Lower lobe of right lung (tissue), 2 donors: ENCODE data around the gene GLI1. TPM values are rescaled to one million over a fixed set of nuclear protein-coding genes. Genes with fewer than 3 reads are reported as not detected.

Source experiments
- ATAC-seq, 2 donors: fragments of 200-7000 bp; cut with Tn5 transposase; one replicate each; pipeline ENCODE4 v1.9.1; 2020 to 2022; ENCODE audit warnings: mild to moderate bottlenecking in 2 of 2, moderate library complexity in 2 of 2
- DNase-seq: peaks from one replicate; pipeline ENCODE4 v3.0.0-alpha.2; 2020
- H3K27ac ChIP-seq: fragments of 200-600 bp; one replicate; pipeline ENCODE4 v1.8.0; 2022
- H3K27me3 ChIP-seq: fragments of 200-600 bp; one replicate; pipeline ENCODE4 v1.8.0; 2022; ENCODE audit warnings: low read depth
- H3K36me3 ChIP-seq: fragments of 200-600 bp; one replicate; pipeline ENCODE4 v1.8.0; 2022; ENCODE audit warnings: mild to moderate bottlenecking
- H3K4me1 ChIP-seq: fragments of 200-600 bp; one replicate; pipeline ENCODE4 v1.8.0; 2022
- H3K4me3 ChIP-seq: fragments of 200-600 bp; one replicate; pipeline ENCODE4 v1.8.0; 2022; ENCODE audit warnings: mild to moderate bottlenecking
- H3K9me3 ChIP-seq: fragments of 200-600 bp; one replicate; pipeline ENCODE4 v1.8.0; 2022
- CTCF ChIP-seq: fragments of 200-600 bp; IDR thresholded peaks from one replicate; pipeline ENCODE4 v1.8.0; 2022; ENCODE audit warnings: antibody characterized with exemption, mild to moderate bottlenecking
- intact Hi-C: fragments of 100-400 bp; cut with DNase I; formaldehyde crosslinking; loops from one replicate; pipeline ENCODE4 v1.11.0; 2022
- total RNA-seq: library from RNA; stranded (reverse); fragmentation: NEBNext Ultra II Directional; extraction: Animal tissue kit (Norgen Biotek cat#: 25700); gene quantifications from one replicate; pipeline ENCODE4 v1.2.1, GENCODE V29; 2021
- donor health status: DM: no; HTN: yes; CAD: no; lungs with severe emphysema.

GLI1 gene
- total RNA-seq, 1 donor from 2014 or later = 0.21 TPM

- Histone ChIP-seq H3K4me1 (no peaks in the 10 kb centered on the region), H3K27ac (no peak overlapping the region), H3K9me3 (no peaks in the 10 kb centered on the region), H3K36me3 (no peaks in the 10 kb centered on the region), H3K4me3 (no peak overlapping the region), H3K27me3 (peaks cover 5% of the 10 kb centered on the region)
- intact Hi-C loops = no loop called here
- no peak for TF ChIP-seq CTCF
- DNase-seq (no peak), ATAC-seq (no peak)
Measured at GRCh38 chr12:57451233-57451778, 8.3 kb upstream of the GLI1 start.

- ATAC-seq (no peak), DNase-seq (no peak)
- Histone ChIP-seq H3K9me3 (no peaks in the 10 kb centered on the region), H3K27me3 (peaks cover 5% of the 10 kb centered on the region), H3K4me1 (no peaks in the 10 kb centered on the region), H3K36me3 (no peaks in the 10 kb centered on the region), H3K27ac (no peak overlapping the region), H3K4me3 (no peak overlapping the region)
- intact Hi-C loops = no loop called here
- TF ChIP-seq CTCF = no peak
Measured at GRCh38 chr12:57452181-57452936, 7.2 kb upstream of the GLI1 start.

- ATAC-seq (peak; percentile 87), DNase-seq (peak; percentile 83)
- H3K9me3 ChIP-seq = no peaks in the 10 kb centered on the region
- H3K36me3 ChIP-seq = no peaks in the 10 kb centered on the region
- H3K4me1 ChIP-seq = no peaks in the 10 kb centered on the region
- no peak overlapping the region for H3K4me3 ChIP-seq
- no peak overlapping the region for H3K27ac ChIP-seq
- TF ChIP-seq CTCF = peak; percentile 91
- intact Hi-C loops = no loop called here
- H3K27me3 ChIP-seq = peaks cover 5% of the 10 kb centered on the region
Measured at GRCh38 chr12:57452937-57453509, 6.6 kb upstream of the GLI1 start.

GRCh38 chr12:57454213-57454565 is 5.4 kb upstream of the GLI1 start:
- no peak for TF ChIP-seq CTCF
- intact Hi-C loops = no loop called here
- ATAC-seq (no peak), DNase-seq (no peak)
- Histone ChIP-seq H3K27ac (no peak overlapping the region), H3K4me1 (peaks cover 8% of the 10 kb centered on the region), H3K36me3 (no peaks in the 10 kb centered on the region), H3K9me3 (no peaks in the 10 kb centered on the region), H3K4me3 (no peak overlapping the region), H3K27me3 (peaks cover 5% of the 10 kb centered on the region)

GRCh38 chr12:57454566-57455373 is 4.8 kb upstream of the GLI1 start, which contains the start of gene INHBE:
INHBE (plus strand) TSS chr12:57455307; CDS start chr12:57455537, 230 bp downstream.
- Histone ChIP-seq H3K27ac (no peak within 1 kb of the TSS), H3K4me3 (no peak within 1 kb of the TSS), H3K9me3 (no peaks in the 10 kb centered on the region), H3K36me3 (no peaks in the 10 kb centered on the region), H3K27me3 (peaks cover 5% of the 10 kb centered on the region), H3K4me1 (peaks cover 8% of the 10 kb centered on the region)
- intact Hi-C loops = no loop called here
- no peak for TF ChIP-seq CTCF
- ATAC-seq (no peak), DNase-seq (no peak)
